Measurements from ENCODE around the gene SYT7. TPM values are rescaled to one million over a fixed set of nuclear protein-coding genes. Genes with fewer than 3 reads are reported as not detected.

Gene SYT7
- total RNA-seq, 2 donors from 2014 or later: 2.6 TPM; not detected in 1

DNA sequence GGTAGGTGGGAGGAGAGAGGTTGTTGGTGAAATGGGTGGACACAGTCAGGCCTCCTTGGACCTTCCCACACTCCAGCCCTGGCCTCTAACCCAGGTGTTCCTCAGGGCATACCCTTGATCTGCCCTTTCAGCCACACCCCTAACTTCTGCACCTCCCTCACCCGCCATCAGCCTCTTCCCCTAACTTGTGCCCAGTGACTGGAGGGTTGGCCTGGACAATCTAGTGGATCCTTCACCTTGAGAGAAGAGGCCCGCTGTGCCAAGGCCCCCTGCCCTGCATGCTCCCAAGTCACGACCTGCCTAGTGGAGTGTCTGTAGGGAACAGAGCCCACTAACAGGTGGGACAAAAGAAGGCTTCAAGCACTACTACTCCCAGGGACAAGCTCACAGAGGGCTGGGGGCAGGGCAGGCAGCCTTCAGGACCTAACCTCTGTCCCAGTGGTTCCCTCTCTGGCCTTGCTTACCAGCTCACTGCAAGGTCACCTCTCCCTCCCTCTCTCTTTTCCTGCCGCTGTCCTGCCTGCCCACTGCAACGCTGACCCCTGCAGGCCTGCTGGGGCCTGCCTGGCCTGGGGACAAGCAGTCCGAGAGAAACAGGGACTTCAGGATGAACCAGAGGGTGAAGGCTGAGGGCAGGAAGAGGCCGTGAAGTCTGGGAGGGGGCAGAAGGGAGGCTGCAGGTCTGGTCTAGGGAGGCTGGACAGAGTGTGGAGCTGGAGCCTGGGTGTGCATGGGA is 3.3 kb downstream of the SYT7 start:
- Histone ChIP-seq H3K4me3 (no peak overlapping the region), H3K27ac (no peak overlapping the region), H3K9me3 (no peaks in the 10 kb centered on the region), H3K36me3 (no peaks in the 10 kb centered on the region), H3K27me3 (replicated peaks; ENCODE audit: insufficient read depth) (no peaks in the 10 kb centered on the region), H3K4me1 (ENCODE audit: control insufficient read depth in 1 of 2, low read depth in 2 of 2) (peaks cover 0 to 12% of the 10 kb centered on the region in 2 donors)
- ATAC-seq (ENCODE audit: insufficient number of reproducible peaks, low FRiP score, low read depth) (no peak), DNase-seq (ENCODE audit: low spot score) (no peak)
- TF ChIP-seq, protein P1, sequence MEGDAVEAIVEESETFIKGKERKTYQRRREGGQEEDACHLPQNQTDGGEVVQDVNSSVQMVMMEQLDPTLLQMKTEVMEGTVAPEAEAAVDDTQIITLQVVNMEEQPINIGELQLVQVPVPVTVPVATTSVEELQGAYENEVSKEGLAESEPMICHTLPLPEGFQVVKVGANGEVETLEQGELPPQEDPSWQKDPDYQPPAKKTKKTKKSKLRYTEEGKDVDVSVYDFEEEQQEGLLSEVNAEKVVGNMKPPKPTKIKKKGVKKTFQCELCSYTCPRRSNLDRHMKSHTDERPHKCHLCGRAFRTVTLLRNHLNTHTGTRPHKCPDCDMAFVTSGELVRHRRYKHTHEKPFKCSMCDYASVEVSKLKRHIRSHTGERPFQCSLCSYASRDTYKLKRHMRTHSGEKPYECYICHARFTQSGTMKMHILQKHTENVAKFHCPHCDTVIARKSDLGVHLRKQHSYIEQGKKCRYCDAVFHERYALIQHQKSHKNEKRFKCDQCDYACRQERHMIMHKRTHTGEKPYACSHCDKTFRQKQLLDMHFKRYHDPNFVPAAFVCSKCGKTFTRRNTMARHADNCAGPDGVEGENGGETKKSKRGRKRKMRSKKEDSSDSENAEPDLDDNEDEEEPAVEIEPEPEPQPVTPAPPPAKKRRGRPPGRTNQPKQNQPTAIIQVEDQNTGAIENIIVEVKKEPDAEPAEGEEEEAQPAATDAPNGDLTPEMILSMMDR (IDR thresholded peaks at IDR 0.05): no peak

DNA sequence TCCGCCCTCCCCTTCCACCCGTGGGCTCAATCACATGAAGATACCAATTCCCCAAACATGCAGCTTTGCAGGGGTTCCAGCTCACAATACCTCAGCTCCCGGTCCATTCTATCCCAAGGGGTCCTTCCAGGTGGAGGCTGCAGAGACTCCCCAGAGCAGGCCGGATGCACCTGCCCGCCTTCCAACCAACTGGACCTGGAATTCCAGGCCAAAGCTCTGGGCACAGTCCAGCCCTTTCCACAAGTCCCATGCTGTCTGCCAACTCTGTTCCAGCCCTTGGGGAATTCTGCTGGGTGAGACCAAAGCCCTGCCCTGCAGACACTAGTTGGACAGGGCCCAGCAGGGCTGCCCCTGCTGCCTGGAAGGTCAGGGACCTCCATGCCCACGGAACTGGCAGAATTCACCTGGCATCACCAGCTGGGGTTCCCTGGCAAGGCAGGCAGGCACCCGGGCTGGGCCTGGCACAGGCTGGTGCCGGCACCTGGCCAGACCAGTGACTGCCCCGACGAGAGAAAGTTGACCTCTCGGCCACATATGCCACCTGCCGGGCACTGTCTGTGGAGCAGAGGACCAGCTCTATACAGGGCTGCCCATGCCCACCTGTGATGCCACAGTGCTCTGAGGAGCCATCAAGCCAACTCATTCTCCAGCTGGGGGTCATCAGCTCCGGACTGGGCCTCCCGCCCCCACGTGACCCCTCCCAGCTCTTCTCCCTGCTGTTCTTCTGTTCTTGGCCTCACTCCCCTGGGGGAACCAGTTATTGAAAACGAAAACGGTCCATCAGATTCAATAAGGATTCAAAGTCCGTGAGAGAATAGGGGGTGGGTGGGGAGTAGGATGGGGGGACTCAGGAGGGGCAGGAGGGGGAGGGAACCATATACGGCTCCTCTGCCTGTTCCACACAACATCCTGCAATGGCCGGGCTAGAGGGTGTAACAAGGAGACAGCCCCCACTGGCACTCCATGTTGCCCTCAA is 4.7 kb downstream of the SYT7 start:
- Histone ChIP-seq H3K27ac (no peak overlapping the region), H3K9me3 (no peaks in the 10 kb centered on the region), H3K4me3 (no peak overlapping the region), H3K27me3 (replicated peaks; ENCODE audit: insufficient read depth) (no peaks in the 10 kb centered on the region), H3K4me1 (ENCODE audit: control insufficient read depth in 1 of 2, low read depth in 2 of 2) (peaks cover 0 to 7% of the 10 kb centered on the region in 2 donors), H3K36me3 (no peaks in the 10 kb centered on the region)
- DNase-seq (ENCODE audit: low spot score): no peak
- no peak for ATAC-seq (ENCODE audit: insufficient number of reproducible peaks, low FRiP score, low read depth)
- TF ChIP-seq, protein P1 (IDR thresholded peaks at IDR 0.05): no peak

DNA sequence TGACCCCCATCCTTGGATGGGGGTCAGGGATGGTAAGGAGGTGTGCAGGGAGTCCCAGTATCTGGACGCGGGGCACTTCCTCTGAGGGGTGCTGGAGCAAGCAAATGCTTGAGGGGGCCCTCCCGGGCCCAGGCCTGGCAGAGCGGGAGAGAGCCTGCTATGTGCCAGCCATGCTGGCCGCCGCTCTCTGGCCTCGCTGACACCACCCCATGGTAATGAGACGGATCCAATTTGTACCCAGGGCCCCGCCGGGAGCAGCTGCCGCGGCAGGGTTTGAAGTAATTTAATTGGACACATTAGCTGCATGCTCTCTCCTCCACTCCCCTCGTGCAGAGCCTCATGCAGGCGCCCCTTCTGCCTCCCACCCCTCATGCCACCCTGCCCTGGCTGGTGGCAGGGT is 6.3 kb downstream of the SYT7 start:
- no peak for DNase-seq (ENCODE audit: low spot score)
- Histone ChIP-seq H3K4me3 (no peak overlapping the region), H3K36me3 (no peaks in the 10 kb centered on the region), H3K27me3 (replicated peaks; ENCODE audit: insufficient read depth) (no peaks in the 10 kb centered on the region), H3K4me1 (ENCODE audit: control insufficient read depth in 1 of 2, low read depth in 2 of 2) (no peaks in the 10 kb centered on the region), H3K27ac (no peak overlapping the region), H3K9me3 (no peaks in the 10 kb centered on the region)
- TF ChIP-seq, protein P1 (IDR thresholded peaks at IDR 0.05): no peak
- no peak for ATAC-seq (ENCODE audit: insufficient number of reproducible peaks, low FRiP score, low read depth)

DNA sequence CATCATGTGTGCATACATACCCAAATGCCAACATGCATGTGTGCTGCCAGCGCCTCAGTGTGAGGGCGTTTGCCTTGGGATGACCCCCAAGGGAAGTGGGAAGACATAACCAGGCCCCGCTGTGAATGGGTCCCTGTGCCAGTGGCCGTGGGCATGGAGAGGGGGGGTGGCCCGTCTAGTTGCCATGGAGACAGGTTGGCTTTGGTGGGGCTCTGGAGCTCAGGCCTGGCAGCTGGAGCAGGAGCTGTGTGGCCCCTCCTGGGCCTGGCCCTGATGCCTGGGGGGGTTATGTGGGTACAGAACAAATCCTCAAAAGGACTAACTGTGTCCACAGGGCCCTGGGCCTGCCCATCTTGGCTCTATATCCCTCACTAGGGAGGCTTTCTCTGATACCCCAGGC is 8.0 kb downstream of the SYT7 start:
- H3K9me3 ChIP-seq: no peaks in the 10 kb centered on the region
- no peak overlapping the region for H3K4me3 ChIP-seq
- H3K27me3 ChIP-seq (replicated peaks; ENCODE audit: insufficient read depth): peaks cover 3% of the 10 kb centered on the region
- no peaks in the 10 kb centered on the region for H3K36me3 ChIP-seq
- H3K27ac ChIP-seq: no peak overlapping the region
- TF ChIP-seq, protein P1 (IDR thresholded peaks at IDR 0.05): no peak
- no peaks in the 10 kb centered on the region for H3K4me1 ChIP-seq (ENCODE audit: control insufficient read depth in 1 of 2, low read depth in 2 of 2)
- ATAC-seq (ENCODE audit: insufficient number of reproducible peaks, low FRiP score, low read depth) (no peak), DNase-seq (ENCODE audit: low spot score) (no peak)

DNA sequence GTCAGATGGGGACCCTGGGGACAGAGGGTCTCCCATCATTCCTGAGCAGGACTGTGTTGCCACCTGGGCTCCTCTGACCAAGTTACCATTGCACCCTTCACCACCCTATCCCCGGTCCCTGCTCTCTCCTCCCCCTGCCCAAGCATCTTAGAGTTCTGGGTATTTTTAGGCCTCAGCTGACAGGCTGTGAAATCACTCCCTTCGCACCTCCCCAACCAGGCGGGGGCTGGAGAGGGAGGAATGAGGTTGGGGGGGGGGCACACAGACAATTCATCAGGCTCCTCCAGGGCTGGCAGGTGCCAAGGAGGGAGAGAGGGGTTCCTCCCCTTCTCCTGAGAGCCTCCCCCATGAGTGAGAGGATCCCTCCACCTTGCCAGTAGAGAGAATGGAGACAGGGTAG is 9.0 kb downstream of the SYT7 start:
- DNase-seq (ENCODE audit: low spot score): no peak
- no peak for ATAC-seq (ENCODE audit: insufficient number of reproducible peaks, low FRiP score, low read depth)
- no peaks in the 10 kb centered on the region for H3K9me3 ChIP-seq
- TF ChIP-seq, protein P1 (IDR thresholded peaks at IDR 0.05): no peak
- H3K4me3 ChIP-seq: no peak overlapping the region
- H3K27me3 ChIP-seq (replicated peaks; ENCODE audit: insufficient read depth): peaks cover 7% of the 10 kb centered on the region
- no peak overlapping the region for H3K27ac ChIP-seq
- H3K4me1 ChIP-seq (ENCODE audit: control insufficient read depth in 1 of 2, low read depth in 2 of 2): no peaks in the 10 kb centered on the region
- H3K36me3 ChIP-seq: no peaks in the 10 kb centered on the region
